RWPE2 (cell line): ENCODE data around the gene DPY19L3.

Source experiments
- ATAC-seq: fragments of 200-7000 bp; cut with Tn5 transposase; 3 replicates; pipeline ENCODE4 v1.9.1; 2021; ENCODE audit warnings: low read depth
- DNase-seq: peaks from one replicate; pipeline ENCODE4 v3.0.0-alpha.2; 2020; ENCODE audit warnings: low spot score
- H3K27ac ChIP-seq: fragments of 450-650 bp; 2 replicates; pipeline ENCODE4 v1.5.1; 2017; ENCODE audit warnings: mild to moderate bottlenecking; ENCODE audit not compliant: poor library complexity, severe bottlenecking
- H3K27me3 ChIP-seq: fragments of 250-450 bp; sonication (Bioruptor Pico); 2 replicates; pipeline ENCODE4 v1.5.1; 2021; ENCODE audit warnings: mild to moderate bottlenecking, moderate library complexity; ENCODE audit not compliant: insufficient read depth, poor library complexity, severe bottlenecking
- H3K36me3 ChIP-seq: fragments of 250-450 bp; sonication (Bioruptor Pico); 2 replicates; pipeline ENCODE4 v1.5.1; 2020; ENCODE audit warnings: low read depth, mild to moderate bottlenecking, moderate library complexity
- H3K4me1 ChIP-seq: fragments of 250-450 bp; sonication (Bioruptor Pico); 2 replicates; pipeline ENCODE4 v1.5.1; 2021; ENCODE audit warnings: mild to moderate bottlenecking, moderate library complexity; ENCODE audit not compliant: insufficient read depth, poor library complexity, severe bottlenecking
- H3K4me3 ChIP-seq: fragments of 250-450 bp; sonication (Bioruptor Pico); 2 replicates; pipeline ENCODE4 v1.5.1; 2021; ENCODE audit warnings: mild to moderate bottlenecking, moderate library complexity; ENCODE audit not compliant: severe bottlenecking
- H3K9me3 ChIP-seq: fragments of 250-450 bp; sonication (Bioruptor Pico); 2 replicates; pipeline ENCODE4 v1.5.1; 2021; ENCODE audit warnings: mild to moderate bottlenecking, moderate library complexity; ENCODE audit not compliant: severe bottlenecking
- TF ChIP-seq, protein P1 (sequence below): fragments of 450-650 bp; IDR thresholded peaks from one replicate; pipeline ENCODE4 v1.5.1; 2017; ENCODE audit warnings: mild to moderate bottlenecking, moderate library complexity; ENCODE audit not compliant: poor library complexity, severe bottlenecking

The DPY19L3 gene

DNA sequence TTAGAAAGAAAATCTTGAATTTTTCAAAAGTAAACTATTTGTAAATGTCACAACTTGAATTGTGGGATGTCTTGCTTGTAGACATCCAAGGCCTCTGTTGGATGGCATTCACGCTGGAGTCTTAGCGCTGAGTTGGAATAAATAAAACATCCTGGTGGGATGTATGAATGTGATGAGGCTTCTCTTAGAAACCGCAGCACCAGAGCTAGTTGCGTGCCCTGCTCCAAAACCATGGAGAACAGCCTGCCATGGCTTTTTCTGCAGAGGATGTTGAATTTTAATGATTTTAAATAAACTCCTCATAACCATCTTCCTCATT lies 70.4 kb downstream of the DPY19L3 start:
- H3K9me3 ChIP-seq = no peaks in the 10 kb centered on the region
- H3K27me3 ChIP-seq = no peaks in the 10 kb centered on the region
- H3K27ac ChIP-seq = no peak overlapping the region
- no peaks in the 10 kb centered on the region; the same call in 1 of the 2 replicates for H3K36me3 ChIP-seq
- ATAC-seq = no peak
- H3K4me3 ChIP-seq = no peak overlapping the region
- H3K4me1 ChIP-seq = no peaks in the 10 kb centered on the region
- no peak for DNase-seq
- TF ChIP-seq, protein P1, sequence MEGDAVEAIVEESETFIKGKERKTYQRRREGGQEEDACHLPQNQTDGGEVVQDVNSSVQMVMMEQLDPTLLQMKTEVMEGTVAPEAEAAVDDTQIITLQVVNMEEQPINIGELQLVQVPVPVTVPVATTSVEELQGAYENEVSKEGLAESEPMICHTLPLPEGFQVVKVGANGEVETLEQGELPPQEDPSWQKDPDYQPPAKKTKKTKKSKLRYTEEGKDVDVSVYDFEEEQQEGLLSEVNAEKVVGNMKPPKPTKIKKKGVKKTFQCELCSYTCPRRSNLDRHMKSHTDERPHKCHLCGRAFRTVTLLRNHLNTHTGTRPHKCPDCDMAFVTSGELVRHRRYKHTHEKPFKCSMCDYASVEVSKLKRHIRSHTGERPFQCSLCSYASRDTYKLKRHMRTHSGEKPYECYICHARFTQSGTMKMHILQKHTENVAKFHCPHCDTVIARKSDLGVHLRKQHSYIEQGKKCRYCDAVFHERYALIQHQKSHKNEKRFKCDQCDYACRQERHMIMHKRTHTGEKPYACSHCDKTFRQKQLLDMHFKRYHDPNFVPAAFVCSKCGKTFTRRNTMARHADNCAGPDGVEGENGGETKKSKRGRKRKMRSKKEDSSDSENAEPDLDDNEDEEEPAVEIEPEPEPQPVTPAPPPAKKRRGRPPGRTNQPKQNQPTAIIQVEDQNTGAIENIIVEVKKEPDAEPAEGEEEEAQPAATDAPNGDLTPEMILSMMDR = no peak

DNA sequence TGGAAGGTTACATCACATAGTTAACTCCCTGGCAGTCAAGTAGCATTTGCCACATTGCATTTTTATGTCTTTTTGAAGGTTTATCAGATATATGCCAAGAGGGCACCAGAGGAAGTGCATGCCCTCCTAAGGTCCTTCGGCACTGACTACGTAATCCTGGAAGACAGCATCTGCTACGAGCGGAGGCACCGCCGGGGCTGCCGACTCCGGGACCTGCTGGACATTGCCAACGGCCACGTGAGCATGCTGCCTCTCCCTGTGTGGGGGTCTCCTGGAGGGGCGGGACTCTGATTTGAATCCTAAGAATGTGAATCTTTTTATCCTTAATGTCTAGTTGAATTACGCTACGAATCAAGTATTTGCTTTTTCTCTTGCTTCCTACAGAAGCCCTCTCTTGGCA lies 74.8 kb downstream of the DPY19L3 start:
- no peaks in the 10 kb centered on the region for H3K4me1 ChIP-seq
- H3K4me3 ChIP-seq = no peak overlapping the region
- ATAC-seq (no peak), DNase-seq (no peak)
- no peaks in the 10 kb centered on the region for H3K27me3 ChIP-seq
- no peak overlapping the region for H3K27ac ChIP-seq
- TF ChIP-seq, protein P1 = no peak
- H3K36me3 ChIP-seq = peaks cover 26% of the 10 kb centered on the region
- no peaks in the 10 kb centered on the region for H3K9me3 ChIP-seq

DNA sequence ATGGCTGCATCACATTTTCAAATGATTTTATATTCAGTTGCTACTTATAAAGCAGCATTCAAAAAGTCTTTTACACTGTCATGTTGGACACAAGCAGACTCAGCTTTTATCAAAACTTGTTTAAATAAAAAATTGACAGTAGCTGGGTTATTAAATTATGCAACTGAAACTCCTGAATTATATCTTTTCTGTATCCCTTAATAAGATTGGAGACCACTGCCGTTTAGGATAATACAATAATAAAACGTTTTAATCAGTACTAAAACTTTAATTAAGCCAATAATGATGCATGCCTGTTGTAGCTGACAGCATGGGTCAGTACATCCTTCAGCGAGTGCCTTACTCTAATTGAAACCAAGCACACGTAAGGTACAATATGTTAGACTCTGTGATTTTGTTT lies 78.0 kb downstream of the DPY19L3 start:
- ATAC-seq = no peak

DNA sequence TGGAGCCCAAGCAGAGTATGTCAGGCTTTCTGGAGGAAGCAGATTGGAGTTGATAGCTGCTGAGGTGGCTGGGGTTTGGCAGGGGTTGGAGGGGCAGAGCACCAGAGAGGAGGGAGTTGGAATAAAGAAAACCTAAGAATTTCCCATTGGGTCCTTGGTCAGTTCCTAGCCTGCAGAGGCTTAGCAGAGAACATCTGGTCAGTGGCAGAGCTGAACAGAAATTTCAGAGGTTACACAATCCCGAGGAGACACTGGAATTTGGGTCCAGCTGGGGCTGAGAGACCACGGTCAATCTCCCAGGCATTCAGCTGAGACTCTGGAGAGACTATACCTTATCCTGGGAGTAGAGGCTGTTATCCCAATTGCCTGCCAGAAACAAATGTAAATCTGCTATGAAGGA lies 84.4 kb downstream of the DPY19L3 start:
- Histone ChIP-seq H3K36me3 (no peaks in the 10 kb centered on the region), H3K27ac (no peak overlapping the region), H3K9me3 (no peaks in the 10 kb centered on the region), H3K27me3 (no peaks in the 10 kb centered on the region), H3K4me3 (no peak overlapping the region), H3K4me1 (no peaks in the 10 kb centered on the region)
- ATAC-seq (no peak), DNase-seq (no peak)
- TF ChIP-seq, protein P1 = no peak

More for the DNA sequence above, 78.0 kb downstream of the DPY19L3 start:
- no peaks in the 10 kb centered on the region for H3K9me3 ChIP-seq
- H3K36me3 ChIP-seq = peaks cover 26% of the 10 kb centered on the region
- H3K27ac ChIP-seq = no peak overlapping the region
- no peak overlapping the region for H3K4me3 ChIP-seq
- no peaks in the 10 kb centered on the region for H3K4me1 ChIP-seq
- TF ChIP-seq, protein P1 = no peak
- no peak for DNase-seq
- no peaks in the 10 kb centered on the region for H3K27me3 ChIP-seq

DNA sequence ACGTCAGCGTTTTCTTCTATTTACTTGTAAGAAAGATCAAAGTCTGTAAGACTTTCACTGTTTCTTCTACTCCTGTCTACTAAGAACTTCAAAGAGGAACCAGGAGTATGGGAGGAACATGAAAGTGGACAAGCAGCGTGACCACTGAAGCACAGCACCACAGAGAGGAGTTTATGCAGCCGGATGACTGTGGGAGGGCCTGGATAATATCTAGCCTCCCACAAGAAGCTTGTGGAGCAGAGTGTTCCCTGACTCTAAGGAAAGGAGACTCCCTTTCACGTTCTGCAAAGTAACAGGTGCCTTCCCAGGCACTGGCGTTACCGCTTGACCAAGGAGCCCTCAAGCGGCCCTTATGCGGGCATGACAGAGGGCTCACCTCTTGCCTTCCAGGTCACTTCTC lies 91.8 kb downstream of the DPY19L3 start:
- Histone ChIP-seq H3K36me3 (no peaks in the 10 kb centered on the region), H3K27me3 (no peaks in the 10 kb centered on the region), H3K4me3 (no peak overlapping the region), H3K27ac (no peak overlapping the region), H3K9me3 (no peaks in the 10 kb centered on the region), H3K4me1 (no peaks in the 10 kb centered on the region)
- TF ChIP-seq, protein P1 = no peak
- no peak for ATAC-seq
- DNase-seq = no peak
